ENCODE results near the gene SLFN5. TPM values are rescaled to one million over a fixed set of nuclear protein-coding genes. Genes with fewer than 3 reads are reported as not detected.

Gene SLFN5
- total RNA-seq, 4 donors from 2014 or later = 21.2 to 22.4 (median 21.6) TPM

Other genes with a start within 250 kb of the SLFN5 start
- 10 to 100 TPM; 10.8 to 41.3 (median 17.2) TPM for gene RFFL, start 179.4 kb upstream of the SLFN5 start, total RNA-seq
- gene RAD51D, start 123.2 kb upstream of the SLFN5 start, total RNA-seq = 10 to 100 TPM in 2 of 4 donors, 1 to 10 TPM in 2; 7.5 to 19.8 (median 11.9) TPM
- not detected for gene FNDC8, start 121.5 kb upstream of the SLFN5 start, total RNA-seq
- gene NLE1, start 100.8 kb upstream of the SLFN5 start, total RNA-seq = 10 to 100 TPM; 10.4 to 32.1 (median 17.1) TPM
- gene UNC45B, start 95.3 kb upstream of the SLFN5 start, total RNA-seq = not detected
- not detected for gene SLC35G3, start 48.7 kb upstream of the SLFN5 start, total RNA-seq
- gene SLFN11, start 130.5 kb downstream of the SLFN5 start, total RNA-seq = 10 to 100 TPM; 46.3 to 55.8 (median 51.1) TPM
- gene SLFN12, start 189.4 kb downstream of the SLFN5 start, total RNA-seq = 10 to 100 TPM; 11.6 to 20.1 (median 15.9) TPM
- gene SLFN13, start 205.7 kb downstream of the SLFN5 start, total RNA-seq = 10 to 100 TPM in 1 of 4 donors, 1 to 10 TPM in 3; 2.3 to 23.6 (median 4.9) TPM